Gastroesophageal sphincter (tissue), 3 donors: ENCODE data around the gene KDSR.

Source experiments
- CTCF ChIP-seq, 4 experiments: fragments of 200-600 bp in 2 of 4; fragments of 450-650 bp in 2 of 4; sonication (generic) in 1 of 4; IDR thresholded peaks; one replicate each; pipeline ENCODE4 v1.5.1; 2017 to 2019; ENCODE audit warnings: antibody characterized with exemption in 4 of 4, mild to moderate bottlenecking in 2 of 4, moderate library complexity in 2 of 4
- EP300 ChIP-seq: sonication (generic); formaldehyde crosslinking; IDR thresholded peaks from one replicate; pipeline ENCODE4 v1.6.1; 2017; ENCODE audit warnings: antibody characterized with exemption, mild to moderate bottlenecking
- POLR2A ChIP-seq, 2 donors: fragments of 450-650 bp; IDR thresholded peaks; one replicate each; pipeline ENCODE4 v1.6.1; 2017; ENCODE audit warnings: antibody characterized with exemption in 2 of 2, mild to moderate bottlenecking in 2 of 2, moderate library complexity in 1 of 2
- POLR2AphosphoS5 ChIP-seq: sonication (generic); formaldehyde crosslinking; IDR thresholded peaks from one replicate; pipeline ENCODE4 v1.6.1; 2017; ENCODE audit warnings: antibody characterized with exemption

GRCh38 chr18:63320975-63321265, 46.1 kb downstream of the KDSR start:
- TF ChIP-seq CTCF (IDR thresholded peaks at IDR 0.05) (no peak), EP300 (no peak), POLR2A (IDR thresholded peaks at IDR 0.05) (no peak), POLR2AphosphoS5 (no peak)
